ENCODE results near the gene CACNB2. TPM values are rescaled to one million over a fixed set of nuclear protein-coding genes. Genes with fewer than 3 reads are reported as not detected.

CACNB2 gene
- total RNA-seq, 1 experiment from 2014 or later, result not detected

DNA sequence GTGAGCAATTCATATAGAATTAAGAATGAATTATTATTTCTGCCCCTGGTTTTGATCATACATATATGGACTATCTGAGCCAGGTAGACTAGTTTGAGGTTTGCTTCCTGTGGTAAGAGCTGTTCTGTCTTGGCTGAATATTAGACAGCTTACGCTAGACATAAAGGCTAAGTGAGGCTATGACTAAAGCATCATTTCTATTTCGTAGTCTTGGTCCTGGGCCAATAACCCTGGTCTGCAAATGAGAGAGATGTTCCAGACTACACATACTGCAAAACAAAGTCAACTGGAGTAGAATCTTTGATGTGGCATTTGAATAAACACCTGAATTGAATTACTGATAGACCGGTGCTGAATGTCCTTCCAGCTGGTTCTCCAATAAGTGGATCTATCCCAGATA lies 40.8 kb upstream of the CACNB2 start:
- CTCF ChIA-PET, result no interaction called here
- no peak for DNase-seq (ENCODE audit: low read depth, low spot score)
- POLR2A ChIA-PET, result no interaction called here
- TF ChIP-seq POLR2AphosphoS5 (IDR thresholded peaks at IDR 0.05; ENCODE audit: low read depth, low read length) (no peak), TCF7L2 (IDR thresholded peaks at IDR 0.05; ENCODE audit: low read depth, low read length) (no peak), SIN3A (IDR thresholded peaks at IDR 0.05; ENCODE audit: borderline replicate concordance, insufficient read depth, low read depth, low read length) (no peak)
- TF ChIP-seq, protein P1, sequence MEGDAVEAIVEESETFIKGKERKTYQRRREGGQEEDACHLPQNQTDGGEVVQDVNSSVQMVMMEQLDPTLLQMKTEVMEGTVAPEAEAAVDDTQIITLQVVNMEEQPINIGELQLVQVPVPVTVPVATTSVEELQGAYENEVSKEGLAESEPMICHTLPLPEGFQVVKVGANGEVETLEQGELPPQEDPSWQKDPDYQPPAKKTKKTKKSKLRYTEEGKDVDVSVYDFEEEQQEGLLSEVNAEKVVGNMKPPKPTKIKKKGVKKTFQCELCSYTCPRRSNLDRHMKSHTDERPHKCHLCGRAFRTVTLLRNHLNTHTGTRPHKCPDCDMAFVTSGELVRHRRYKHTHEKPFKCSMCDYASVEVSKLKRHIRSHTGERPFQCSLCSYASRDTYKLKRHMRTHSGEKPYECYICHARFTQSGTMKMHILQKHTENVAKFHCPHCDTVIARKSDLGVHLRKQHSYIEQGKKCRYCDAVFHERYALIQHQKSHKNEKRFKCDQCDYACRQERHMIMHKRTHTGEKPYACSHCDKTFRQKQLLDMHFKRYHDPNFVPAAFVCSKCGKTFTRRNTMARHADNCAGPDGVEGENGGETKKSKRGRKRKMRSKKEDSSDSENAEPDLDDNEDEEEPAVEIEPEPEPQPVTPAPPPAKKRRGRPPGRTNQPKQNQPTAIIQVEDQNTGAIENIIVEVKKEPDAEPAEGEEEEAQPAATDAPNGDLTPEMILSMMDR (IDR thresholded peaks at IDR 0.05), result no peak
- TF ChIP-seq, protein P2, sequence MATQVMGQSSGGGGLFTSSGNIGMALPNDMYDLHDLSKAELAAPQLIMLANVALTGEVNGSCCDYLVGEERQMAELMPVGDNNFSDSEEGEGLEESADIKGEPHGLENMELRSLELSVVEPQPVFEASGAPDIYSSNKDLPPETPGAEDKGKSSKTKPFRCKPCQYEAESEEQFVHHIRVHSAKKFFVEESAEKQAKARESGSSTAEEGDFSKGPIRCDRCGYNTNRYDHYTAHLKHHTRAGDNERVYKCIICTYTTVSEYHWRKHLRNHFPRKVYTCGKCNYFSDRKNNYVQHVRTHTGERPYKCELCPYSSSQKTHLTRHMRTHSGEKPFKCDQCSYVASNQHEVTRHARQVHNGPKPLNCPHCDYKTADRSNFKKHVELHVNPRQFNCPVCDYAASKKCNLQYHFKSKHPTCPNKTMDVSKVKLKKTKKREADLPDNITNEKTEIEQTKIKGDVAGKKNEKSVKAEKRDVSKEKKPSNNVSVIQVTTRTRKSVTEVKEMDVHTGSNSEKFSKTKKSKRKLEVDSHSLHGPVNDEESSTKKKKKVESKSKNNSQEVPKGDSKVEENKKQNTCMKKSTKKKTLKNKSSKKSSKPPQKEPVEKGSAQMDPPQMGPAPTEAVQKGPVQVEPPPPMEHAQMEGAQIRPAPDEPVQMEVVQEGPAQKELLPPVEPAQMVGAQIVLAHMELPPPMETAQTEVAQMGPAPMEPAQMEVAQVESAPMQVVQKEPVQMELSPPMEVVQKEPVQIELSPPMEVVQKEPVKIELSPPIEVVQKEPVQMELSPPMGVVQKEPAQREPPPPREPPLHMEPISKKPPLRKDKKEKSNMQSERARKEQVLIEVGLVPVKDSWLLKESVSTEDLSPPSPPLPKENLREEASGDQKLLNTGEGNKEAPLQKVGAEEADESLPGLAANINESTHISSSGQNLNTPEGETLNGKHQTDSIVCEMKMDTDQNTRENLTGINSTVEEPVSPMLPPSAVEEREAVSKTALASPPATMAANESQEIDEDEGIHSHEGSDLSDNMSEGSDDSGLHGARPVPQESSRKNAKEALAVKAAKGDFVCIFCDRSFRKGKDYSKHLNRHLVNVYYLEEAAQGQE (IDR thresholded peaks at IDR 0.05; ENCODE audit: insufficient read depth in 1 of 2, low read depth in 2 of 2, low read length in 1 of 2), result no peak
- Histone ChIP-seq H3K4me3 (ENCODE audit: low read depth in 2 of 2, low read length in 2 of 2) (no peak overlapping the region), H3K27me3 (ENCODE audit: control insufficient read depth, insufficient read depth, low read length) (no peaks in the 10 kb centered on the region), H3K9me3 (ENCODE audit: control insufficient read depth, insufficient read depth, low read depth, low read length) (no peaks in the 10 kb centered on the region), H3K27ac (ENCODE audit: low read length) (no peak overlapping the region), H3K36me3 (ENCODE audit: control insufficient read depth, insufficient read depth, low read length) (no peaks in the 10 kb centered on the region), H3K4me1 (ENCODE audit: control insufficient read depth, insufficient read depth, low read length) (no peaks in the 10 kb centered on the region)
- in situ Hi-C loops (cut with HindIII; ENCODE audit: low pct_unique_long_range_greater_than_20kb, low sequenced_read_pairs), result no loop called here
- BruUV-seq (replicated peaks), result no TSS peak
- intact Hi-C loops (cut with micrococcal nuclease; ENCODE audit: unreplicated experiment), result no loop called here
- ATAC-seq, result no peak

DNA sequence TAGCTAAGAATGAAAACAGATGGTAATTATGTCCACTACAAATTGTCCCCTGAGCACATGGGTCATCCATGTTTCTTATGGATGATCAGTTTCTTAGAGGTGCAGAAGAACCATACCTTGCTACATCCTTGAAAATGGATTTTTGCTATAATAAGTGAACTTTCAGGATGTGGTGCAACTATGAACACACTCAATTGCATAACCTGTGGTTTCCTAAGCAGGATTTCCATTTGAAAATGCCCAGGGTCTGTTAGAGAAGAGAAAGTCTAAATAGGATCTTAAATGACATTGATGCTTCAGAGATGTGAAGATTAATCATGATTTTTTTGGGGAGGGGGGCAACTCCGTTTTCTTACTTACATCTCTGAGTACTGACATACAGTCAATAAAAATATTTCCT lies 39.6 kb upstream of the CACNB2 start:
- no peaks in the 10 kb centered on the region for H3K4me1 ChIP-seq (ENCODE audit: control insufficient read depth, insufficient read depth, low read length)
- no peaks in the 10 kb centered on the region for H3K36me3 ChIP-seq (ENCODE audit: control insufficient read depth, insufficient read depth, low read length)
- no peaks in the 10 kb centered on the region for H3K9me3 ChIP-seq (ENCODE audit: control insufficient read depth, insufficient read depth, low read depth, low read length)
- intact Hi-C loops (cut with micrococcal nuclease; ENCODE audit: unreplicated experiment), result loop anchor here (10.0 kb wide), 1 partner anchor 186 kb away; no protein-coding TSS in a partner anchor
- H3K27me3 ChIP-seq (ENCODE audit: control insufficient read depth, insufficient read depth, low read length), result no peaks in the 10 kb centered on the region
- ChIA-PET POLR2A (no interaction called here), CTCF (no interaction called here)
- TF ChIP-seq SIN3A (IDR thresholded peaks at IDR 0.05; ENCODE audit: borderline replicate concordance, insufficient read depth, low read depth, low read length) (no peak), TCF7L2 (IDR thresholded peaks at IDR 0.05; ENCODE audit: low read depth, low read length) (no peak), POLR2AphosphoS5 (IDR thresholded peaks at IDR 0.05; ENCODE audit: low read depth, low read length) (no peak)
- TF ChIP-seq, protein P2 (IDR thresholded peaks at IDR 0.05; ENCODE audit: insufficient read depth in 1 of 2, low read depth in 2 of 2, low read length in 1 of 2), result no peak
- TF ChIP-seq, protein P1 (IDR thresholded peaks at IDR 0.05), result no peak
- DNase-seq (ENCODE audit: low read depth, low spot score) (no peak), ATAC-seq (no peak)
- no peak overlapping the region for H3K27ac ChIP-seq (ENCODE audit: low read length)
- BruUV-seq (replicated peaks), result no TSS peak
- in situ Hi-C loops (cut with HindIII; ENCODE audit: low pct_unique_long_range_greater_than_20kb, low sequenced_read_pairs), result no loop called here
- H3K4me3 ChIP-seq (ENCODE audit: low read depth in 2 of 2, low read length in 2 of 2), result no peak overlapping the region

Data from Panc1 (cell line).